Heart left ventricle (tissue), 16 donors: ENCODE measurements around the gene MYL4. TPM values are rescaled to one million over a fixed set of nuclear protein-coding genes. Genes with fewer than 3 reads are reported as not detected.
"Not testable (repeated sequence)": the region's sequence is repeated elsewhere in the genome, so short reads cannot be mapped to it uniquely, and the experiment has no call there.

ENCODE experiments used
- ATAC-seq, 4 donors: fragments of 200-7000 bp; cut with Tn5 transposase; one replicate each; pipeline ENCODE4 v1.9.1; 2020 to 2022; ENCODE audit warnings: moderate library complexity in 4 of 4, mild to moderate bottlenecking in 3 of 4, moderate number of reproducible peaks in 1 of 4
- DNase-seq, 5 donors: peaks; one replicate each; pipeline ENCODE4 v3.0.0-alpha.2; 2020
- H3K27ac ChIP-seq, 12 donors: fragments of 200-600 bp; sonication (generic) in 4 of 12; one replicate each; pipeline versions ENCODE4 v1.5.0 to v1.8.0; 2016 to 2022; ENCODE audit warnings: mild to moderate bottlenecking in 2 of 12
- H3K27me3 ChIP-seq, 9 donors: fragments of 200-600 bp; sonication (generic) in 2 of 9; one replicate each; pipeline versions ENCODE4 v1.5.1 to v1.8.0; 2016 to 2022; ENCODE audit warnings: mild to moderate bottlenecking in 3 of 9
- H3K36me3 ChIP-seq, 9 donors: fragments of 200-600 bp; sonication (generic) in 2 of 9; one replicate each; pipeline versions ENCODE4 v1.5.0 to v1.8.0; 2018 to 2022; ENCODE audit warnings: mild to moderate bottlenecking in 2 of 9
- H3K4me1 ChIP-seq, 12 donors: fragments of 200-600 bp; sonication (generic) in 4 of 12; one replicate each; pipeline versions ENCODE4 v1.5.0 to v1.8.0; 2016 to 2022; ENCODE audit warnings: mild to moderate bottlenecking in 3 of 12
- H3K4me3 ChIP-seq, 12 donors: fragments of 200-600 bp; sonication (generic) in 4 of 12; one replicate each; pipeline versions ENCODE4 v1.5.0 to v1.8.0; 2017 to 2022; ENCODE audit warnings: mild to moderate bottlenecking in 9 of 12, moderate library complexity in 4 of 12
- H3K9me3 ChIP-seq, 12 donors: fragments of 200-600 bp; sonication (generic) in 4 of 12; one replicate each; pipeline versions ENCODE4 v1.5.0 to v1.8.0; 2016 to 2022; ENCODE audit warnings: mild to moderate bottlenecking in 1 of 12
- POLR2A ChIP-seq, 2 donors: fragments of 450-650 bp; IDR thresholded peaks; one replicate each; pipeline ENCODE4 v1.6.1; 2017; ENCODE audit warnings: antibody characterized with exemption in 2 of 2, mild to moderate bottlenecking in 2 of 2, moderate library complexity in 2 of 2
- WGBS, 4 donors: extraction: QIAGEN DNeasy Blood & Tissue Kit in 2 of 4; methylation state at CpG; one replicate each; pipeline versions ENCODE4 v1.1.5 to v1.1.7; 2013 to 2018; 5-methylcytosine and 5-hydroxymethylcytosine counted together
- intact Hi-C, 10 donors: fragments of 100-400 bp; cut with DNase I; formaldehyde crosslinking; loops; one replicate each; pipeline versions ENCODE4 v1.11.1 to v1.14.2; 2022
- polyA plus RNA-seq, 2 donors: library from polyadenylated mRNA; stranded (reverse); fragments of 200-250 nt; gene quantifications; one replicate each; pipeline ENCODE4 v1.2.3, GENCODE V29; 2013
- total RNA-seq, 9 donors: library from RNA; depleted of rRNA in 2 of 9; stranded (reverse); fragments of >200 nt in 2 of 9; fragmentation: NEBNext Ultra II Directional in 3 of 9; extraction: Animal tissue kit (Norgen Biotek cat#: 25700) in 3 of 9; gene quantifications; one replicate each; pipeline versions ENCODE4 v1.1.0 to v1.2.4, GENCODE V29; 2016 to 2023
- TF ChIP-seq, protein P1 (sequence below), 12 donors: fragments of 200-600 bp; sonication (generic) in 4 of 12; IDR thresholded peaks; one replicate each; pipeline versions ENCODE4 v1.5.0 to v1.8.0; 2018 to 2022; ENCODE audit warnings: antibody characterized with exemption in 12 of 12, mild to moderate bottlenecking in 5 of 12
- donor health status: ischemic (EF 13 %, LVEDD 7.1; RV severe dilation, severe dysfunction).
- donor health status: healthy with polysubstance abuse.
- donor health status: DM: no; HTN: yes; CAD: no.
- donor health status: DM: no; HTN: no; CAD: no.
- donor health status: ischemic (EF 25% LVEDD 6.9; RV normal size, moderate dysfunction).
- donor health status: ischemic (EF 25% LVEDD 5.7; RV mildly dilated, moderate dysfunction).
- donor health status: healthy.
- donor health status: DM: yes; HTN: yes; CAD: no.
- donor health status: ischemic (EF 35%, LVEDD 5.7; RV mildly dilated, moderate dysfunction).
- donor health status: nonischemic (EF 11% LVEDD 7.7; RV severe dilation, severe dysfunction).
- donor health status: DM: yes; HTN: yes; CAD: no.
- donor health status: PGD.
- donor health status: ischemic (EF 29% LVEDD 5.4; RV normal size, mild dysfunction).
- donor health status: nonischemic (EF 23%, LVEDD 6.1; RV moderate dilation, normal function).

The MYL4 gene
- total and polyA plus RNA-seq, 11 donors = 24.9 to 750 (median 69.0) TPM

DNA sequence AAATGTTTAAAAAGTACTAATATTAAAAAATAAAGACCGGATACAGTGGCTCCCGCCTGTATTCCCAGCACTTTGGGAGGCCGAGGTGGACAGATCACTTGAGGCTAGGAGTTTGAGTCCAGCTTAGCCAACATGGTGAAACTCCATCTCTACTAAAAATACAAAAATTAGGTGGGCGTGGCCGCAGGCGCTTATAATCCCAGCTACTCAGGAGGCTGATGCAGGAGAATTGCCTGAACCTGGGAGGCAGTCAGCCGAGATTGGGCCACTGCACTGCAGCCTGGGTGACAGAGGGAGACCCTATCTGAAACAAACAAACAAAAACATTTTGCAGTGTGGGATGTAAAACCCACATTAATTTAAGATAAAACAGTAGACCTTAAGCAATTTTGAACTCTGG is 31.9 kb upstream of the MYL4 start:
- H3K4me1 ChIP-seq = peaks cover 0 to 78% (median 41%) of the 10 kb centered on the region in 12 donors
- no peaks in the 10 kb centered on the region for H3K9me3 ChIP-seq
- DNase-seq = no peak
- intact Hi-C loops = no loop called here
- H3K27me3 ChIP-seq = no peaks in the 10 kb centered on the region
- no peak for ATAC-seq
- H3K4me3 ChIP-seq = no peak overlapping the region
- WGBS, 4 donors = 91 to 96% (median 93%) methylated on average over 7 of the region's 7 CpGs
- no peak overlapping the region for H3K27ac ChIP-seq
- peaks cover 0 to 83% (median 69%) of the 10 kb centered on the region in 9 donors for H3K36me3 ChIP-seq
- TF ChIP-seq, protein P1, sequence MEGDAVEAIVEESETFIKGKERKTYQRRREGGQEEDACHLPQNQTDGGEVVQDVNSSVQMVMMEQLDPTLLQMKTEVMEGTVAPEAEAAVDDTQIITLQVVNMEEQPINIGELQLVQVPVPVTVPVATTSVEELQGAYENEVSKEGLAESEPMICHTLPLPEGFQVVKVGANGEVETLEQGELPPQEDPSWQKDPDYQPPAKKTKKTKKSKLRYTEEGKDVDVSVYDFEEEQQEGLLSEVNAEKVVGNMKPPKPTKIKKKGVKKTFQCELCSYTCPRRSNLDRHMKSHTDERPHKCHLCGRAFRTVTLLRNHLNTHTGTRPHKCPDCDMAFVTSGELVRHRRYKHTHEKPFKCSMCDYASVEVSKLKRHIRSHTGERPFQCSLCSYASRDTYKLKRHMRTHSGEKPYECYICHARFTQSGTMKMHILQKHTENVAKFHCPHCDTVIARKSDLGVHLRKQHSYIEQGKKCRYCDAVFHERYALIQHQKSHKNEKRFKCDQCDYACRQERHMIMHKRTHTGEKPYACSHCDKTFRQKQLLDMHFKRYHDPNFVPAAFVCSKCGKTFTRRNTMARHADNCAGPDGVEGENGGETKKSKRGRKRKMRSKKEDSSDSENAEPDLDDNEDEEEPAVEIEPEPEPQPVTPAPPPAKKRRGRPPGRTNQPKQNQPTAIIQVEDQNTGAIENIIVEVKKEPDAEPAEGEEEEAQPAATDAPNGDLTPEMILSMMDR (IDR thresholded peaks at IDR 0.05) = no peak
- TF ChIP-seq POLR2A (IDR thresholded peaks at IDR 0.05) = no peak

DNA sequence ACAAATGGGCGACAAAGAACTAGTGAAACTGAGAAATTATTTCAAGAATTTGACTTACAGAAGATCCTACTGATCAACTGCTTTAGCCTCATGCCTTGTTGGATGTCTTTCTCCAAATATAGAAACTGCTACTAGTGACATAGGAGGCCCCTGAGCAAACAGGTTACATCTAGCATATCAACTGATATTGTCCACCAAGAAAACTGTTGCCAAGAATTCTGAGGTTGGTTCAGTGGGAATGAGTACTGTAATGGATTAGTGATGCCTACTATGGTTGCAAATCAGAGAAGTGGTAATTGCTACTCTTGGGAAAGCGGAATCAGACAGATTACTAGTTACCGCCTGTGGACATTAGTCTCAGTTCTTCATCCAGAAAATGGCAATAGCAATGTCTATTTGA is 30.0 kb upstream of the MYL4 start:
- no peak overlapping the region for H3K27ac ChIP-seq
- DNase-seq (no peak), ATAC-seq (peak in 2 of 4 donors; percentile 38 to 55)
- H3K36me3 ChIP-seq = peaks cover 0 to 68% (median 52%) of the 10 kb centered on the region in 9 donors
- WGBS, 4 donors = 78 to 99% (median 88%) methylated on average over 3 of the region's 3 CpGs
- H3K9me3 ChIP-seq = no peaks in the 10 kb centered on the region
- H3K4me3 ChIP-seq = no peak overlapping the region
- H3K27me3 ChIP-seq = no peaks in the 10 kb centered on the region
- intact Hi-C loops = no loop called here
- H3K4me1 ChIP-seq = peaks cover 0 to 82% (median 55%) of the 10 kb centered on the region in 12 donors
- TF ChIP-seq, protein P1 (IDR thresholded peaks at IDR 0.05) = no peak
- no peak for TF ChIP-seq POLR2A (IDR thresholded peaks at IDR 0.05)

DNA sequence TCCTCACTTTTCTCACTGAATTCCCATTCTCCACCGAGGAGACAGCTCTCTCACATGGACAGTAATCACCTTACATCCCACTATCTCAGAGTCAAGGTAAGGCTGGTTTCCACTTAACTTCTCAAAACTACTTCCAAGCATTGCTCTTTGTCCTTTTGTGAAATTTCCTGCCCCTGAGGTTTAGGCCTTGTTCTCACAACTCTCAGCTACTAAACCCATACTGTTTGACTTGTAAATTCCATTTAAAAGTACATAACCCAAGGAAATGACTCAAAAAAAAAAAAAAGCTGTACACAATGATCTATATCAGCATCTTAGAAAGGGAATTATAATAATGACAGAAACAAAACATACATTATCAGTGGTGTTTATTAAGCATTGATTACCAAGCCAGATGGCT is 28.8 kb upstream of the MYL4 start:
- DNase-seq (no peak), ATAC-seq (no peak)
- Histone ChIP-seq H3K4me1 (peaks cover 0 to 87% (median 61%) of the 10 kb centered on the region in 12 donors), H3K27ac (no peak overlapping the region), H3K36me3 (peaks cover 0 to 62% (median 46%) of the 10 kb centered on the region in 9 donors), H3K27me3 (no peaks in the 10 kb centered on the region), H3K4me3 (no peak overlapping the region), H3K9me3 (no peaks in the 10 kb centered on the region)
- intact Hi-C loops = no loop called here
- WGBS, 4 donors = 76 to 88% (median 79%) methylated on average over 1 of the region's 1 CpG
- TF ChIP-seq POLR2A (IDR thresholded peaks at IDR 0.05) = no peak

DNA sequence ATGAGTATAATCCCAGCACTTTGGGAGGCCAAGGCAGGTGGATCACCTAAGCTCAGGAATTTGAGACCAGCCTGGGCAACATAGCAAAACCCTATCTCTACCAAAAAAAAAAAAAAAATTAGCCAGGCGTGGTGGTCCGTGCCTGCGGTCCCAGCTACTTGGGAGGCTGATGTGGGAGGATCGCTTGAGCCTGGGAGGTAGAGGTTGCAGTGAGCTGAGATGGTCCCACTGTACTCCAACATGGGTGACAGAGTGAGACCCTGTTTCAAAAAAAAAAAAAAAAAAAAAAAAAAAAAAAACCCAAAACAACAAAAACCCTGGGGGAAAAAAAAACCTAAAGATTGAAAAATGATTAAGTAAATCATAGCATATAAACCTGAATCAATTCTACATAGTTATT is 28.2 kb upstream of the MYL4 start:
- ATAC-seq, intact Hi-C loops, H3K27me3 ChIP-seq, H3K27ac ChIP-seq, H3K9me3 ChIP-seq, H3K4me3 ChIP-seq, DNase-seq: not testable (repeated sequence)
- H3K4me1 ChIP-seq = peaks cover 0 to 87% (median 65%) of the 10 kb centered on the region in 12 donors
- peaks cover 0 to 56% (median 44%) of the 10 kb centered on the region in 9 donors for H3K36me3 ChIP-seq
- WGBS, 4 donors = 97 to 99% (median 98%) methylated on average over 4 of the region's 4 CpGs

DNA sequence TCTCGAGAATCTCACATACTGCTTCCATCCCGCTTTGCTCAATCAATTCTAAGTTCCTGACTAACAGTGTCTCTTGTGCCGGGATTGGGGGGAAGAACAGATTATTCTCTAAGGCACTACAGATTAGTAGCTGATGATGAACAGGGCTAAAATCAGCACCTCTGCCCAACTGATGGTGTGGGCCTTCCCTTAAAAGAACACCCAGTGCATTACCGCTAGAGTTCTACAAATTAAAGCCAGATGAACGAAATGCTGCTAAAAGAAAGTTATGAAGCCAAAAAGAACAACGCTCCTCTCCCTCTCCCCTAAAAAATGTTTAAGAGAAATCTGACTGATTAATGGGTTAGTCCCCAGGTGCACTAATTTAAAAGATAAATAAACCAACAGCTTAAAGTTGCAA is 24.5 kb upstream of the MYL4 start:
- WGBS, 4 donors = 29 to 45% (median 36%) methylated on average over 6 of the region's 6 CpGs
- intact Hi-C loops = no loop called here
- no peaks in the 10 kb centered on the region for H3K27me3 ChIP-seq
- peaks cover 0 to 22% (median 14%) of the 10 kb centered on the region in 9 donors for H3K36me3 ChIP-seq
- no peak overlapping the region for H3K27ac ChIP-seq
- TF ChIP-seq, protein P1 (IDR thresholded peaks at IDR 0.05) = no peak
- no peak for TF ChIP-seq POLR2A (IDR thresholded peaks at IDR 0.05)
- DNase-seq (no peak), ATAC-seq (no peak)
- no peaks in the 10 kb centered on the region for H3K9me3 ChIP-seq
- peaks cover 8 to 79% (median 62%) of the 10 kb centered on the region in 12 donors for H3K4me1 ChIP-seq
- no peak overlapping the region for H3K4me3 ChIP-seq
